OCI-LY3 (cell line): ENCODE measurements around the gene USP3.

Experiments
- H2AFZ ChIP-seq: fragments of 200-600, 300-600 bp; shearing (Covaris generic); 2 replicates; pipeline ENCODE4 v1.6.0; 2014; ENCODE audit warnings: antibody characterized with exemption, low read depth, low read length
- H3K27ac ChIP-seq: fragments of 200-600, 300-600 bp; sonication (generic); 2 replicates; pipeline ENCODE4 v1.5.1; 2014; ENCODE audit warnings: mild to moderate bottlenecking, low read length, moderate library complexity, mixed read lengths
- H3K27me3 ChIP-seq: fragments of 200-600, 300-600 bp; sonication (generic); 2 replicates; pipeline ENCODE4 v1.6.1; 2014; ENCODE audit warnings: low read depth, low read length, mixed read lengths
- H3K36me3 ChIP-seq: fragments of 200-600, 300-600 bp; sonication (generic); replicated peaks from 2 replicates; pipeline ENCODE3; 2014; ENCODE audit warnings: low read depth, low read length, mixed read lengths
- H3K4me1 ChIP-seq: fragments of 300-600, 200-600 bp; sonication (generic); 2 replicates; pipeline ENCODE4 v1.6.1; 2014; ENCODE audit warnings: low read length, mixed read lengths
- H3K4me2 ChIP-seq: fragments of 200-600, 300-600 bp; sonication (generic); 2 replicates; pipeline ENCODE4 v1.6.1; 2014; ENCODE audit warnings: low read length, mixed read lengths
- H3K4me3 ChIP-seq: fragments of 300-600, 200-600 bp; sonication (generic); 2 replicates; pipeline ENCODE4 v1.5.1; 2014; ENCODE audit warnings: antibody characterized with exemption, mild to moderate bottlenecking, low read length, moderate library complexity
- H3K79me2 ChIP-seq: fragments of 300-600, 200-600 bp; shearing (Covaris generic); 2 replicates; pipeline ENCODE4 v1.6.1; 2014; ENCODE audit warnings: mild to moderate bottlenecking, low read length, mixed read lengths
- H3K9ac ChIP-seq: fragments of 300-600, 200-600 bp; shearing (Covaris generic); 2 replicates; pipeline ENCODE4 v1.6.0; 2014; ENCODE audit warnings: mild to moderate bottlenecking, low read length, moderate library complexity
- H3K9me3 ChIP-seq: fragments of 200-600, 300-600 bp; shearing (Covaris generic); 2 replicates; pipeline ENCODE4 v1.6.1; 2014; ENCODE audit warnings: low read length, mixed read lengths; ENCODE audit not compliant: insufficient read depth
- H4K20me1 ChIP-seq: fragments of 200-600, 300-600 bp; sonication (generic); 2 replicates; pipeline ENCODE4 v1.6.1; 2016; ENCODE audit warnings: low read length, mixed read lengths; ENCODE audit not compliant: insufficient read depth
- EZH2phosphoT487 ChIP-seq: fragments of 200-600 bp; shearing (Covaris generic); IDR thresholded peaks from 2 replicates; pipeline ENCODE4 v1.6.1; 2018; ENCODE audit warnings: antibody characterized with exemption, mixed run types, low read depth
- TF ChIP-seq, protein P1 (sequence below): fragments of 200-600, 300-600 bp; sonication (generic); IDR thresholded peaks from 2 replicates; pipeline ENCODE4 v1.5.1; 2014; ENCODE audit warnings: antibody characterized with exemption, low read length, low read depth

USP3 gene

DNA sequence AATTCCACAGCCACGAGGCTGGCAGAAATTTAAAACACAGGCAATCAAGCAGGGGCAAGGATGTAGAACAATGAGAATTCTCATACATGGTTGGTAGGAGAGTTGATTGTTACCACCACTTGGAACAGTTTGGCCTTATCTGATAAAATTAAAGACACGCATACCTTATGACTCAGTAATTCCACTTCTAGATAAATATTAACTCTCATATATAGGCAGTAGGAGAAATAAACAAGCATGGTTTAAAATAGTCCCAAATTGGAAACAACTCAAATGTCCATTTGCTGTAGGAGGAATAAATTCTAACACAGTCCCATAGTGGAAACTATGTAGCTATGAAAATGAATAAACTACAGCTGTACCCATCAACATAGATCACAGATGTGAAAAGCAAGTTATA lies 42.3 kb upstream of the USP3 start:
- no peaks in the 10 kb centered on the region for H3K9me3 ChIP-seq
- H3K4me3 ChIP-seq, result no peak overlapping the region
- H3K4me1 ChIP-seq, result peaks cover 12% of the 10 kb centered on the region
- no peak overlapping the region for H3K4me2 ChIP-seq
- H3K27me3 ChIP-seq, result no peaks in the 10 kb centered on the region; the same call in 1 of the 2 replicates
- no peaks in the 10 kb centered on the region for H3K79me2 ChIP-seq
- H2AFZ ChIP-seq, result no peak overlapping the region
- H3K9ac ChIP-seq, result no peak overlapping the region
- H3K36me3 ChIP-seq, result no peaks in the 10 kb centered on the region
- no peaks in the 10 kb centered on the region for H4K20me1 ChIP-seq
- no peak overlapping the region for H3K27ac ChIP-seq
- TF ChIP-seq, protein P1, sequence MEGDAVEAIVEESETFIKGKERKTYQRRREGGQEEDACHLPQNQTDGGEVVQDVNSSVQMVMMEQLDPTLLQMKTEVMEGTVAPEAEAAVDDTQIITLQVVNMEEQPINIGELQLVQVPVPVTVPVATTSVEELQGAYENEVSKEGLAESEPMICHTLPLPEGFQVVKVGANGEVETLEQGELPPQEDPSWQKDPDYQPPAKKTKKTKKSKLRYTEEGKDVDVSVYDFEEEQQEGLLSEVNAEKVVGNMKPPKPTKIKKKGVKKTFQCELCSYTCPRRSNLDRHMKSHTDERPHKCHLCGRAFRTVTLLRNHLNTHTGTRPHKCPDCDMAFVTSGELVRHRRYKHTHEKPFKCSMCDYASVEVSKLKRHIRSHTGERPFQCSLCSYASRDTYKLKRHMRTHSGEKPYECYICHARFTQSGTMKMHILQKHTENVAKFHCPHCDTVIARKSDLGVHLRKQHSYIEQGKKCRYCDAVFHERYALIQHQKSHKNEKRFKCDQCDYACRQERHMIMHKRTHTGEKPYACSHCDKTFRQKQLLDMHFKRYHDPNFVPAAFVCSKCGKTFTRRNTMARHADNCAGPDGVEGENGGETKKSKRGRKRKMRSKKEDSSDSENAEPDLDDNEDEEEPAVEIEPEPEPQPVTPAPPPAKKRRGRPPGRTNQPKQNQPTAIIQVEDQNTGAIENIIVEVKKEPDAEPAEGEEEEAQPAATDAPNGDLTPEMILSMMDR, result no peak
- TF ChIP-seq EZH2phosphoT487, result no peak

DNA sequence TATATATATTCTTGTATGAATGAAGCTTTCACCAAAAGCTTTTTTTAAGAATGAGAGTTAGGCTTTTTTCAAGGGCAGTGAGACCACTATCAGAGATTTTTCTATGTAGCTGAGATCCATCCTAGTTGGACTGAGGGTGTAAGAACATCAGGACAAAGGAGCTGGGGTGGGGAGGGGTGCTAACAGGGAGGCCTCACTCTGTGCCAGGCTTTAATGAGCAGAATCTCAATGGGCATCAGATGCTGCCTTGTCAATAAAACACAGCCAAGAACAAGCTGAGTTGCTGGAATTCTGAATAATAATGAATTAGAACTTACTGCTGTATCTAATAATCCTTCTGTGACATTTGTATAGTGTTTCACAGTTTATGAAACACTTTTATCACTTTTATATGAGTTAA lies 41.4 kb upstream of the USP3 start:
- no peak overlapping the region for H3K4me2 ChIP-seq
- H3K9me3 ChIP-seq, result no peaks in the 10 kb centered on the region
- H2AFZ ChIP-seq, result no peak overlapping the region
- no peaks in the 10 kb centered on the region for H3K79me2 ChIP-seq
- no peaks in the 10 kb centered on the region for H4K20me1 ChIP-seq
- H3K36me3 ChIP-seq, result no peaks in the 10 kb centered on the region
- H3K4me1 ChIP-seq, result peaks cover 13% of the 10 kb centered on the region
- H3K27me3 ChIP-seq, result no peaks in the 10 kb centered on the region; the same call in 1 of the 2 replicates
- H3K4me3 ChIP-seq, result no peak overlapping the region
- H3K27ac ChIP-seq, result no peak overlapping the region
- H3K9ac ChIP-seq, result no peak overlapping the region
- TF ChIP-seq EZH2phosphoT487, result no peak
- TF ChIP-seq, protein P1, result no peak

DNA sequence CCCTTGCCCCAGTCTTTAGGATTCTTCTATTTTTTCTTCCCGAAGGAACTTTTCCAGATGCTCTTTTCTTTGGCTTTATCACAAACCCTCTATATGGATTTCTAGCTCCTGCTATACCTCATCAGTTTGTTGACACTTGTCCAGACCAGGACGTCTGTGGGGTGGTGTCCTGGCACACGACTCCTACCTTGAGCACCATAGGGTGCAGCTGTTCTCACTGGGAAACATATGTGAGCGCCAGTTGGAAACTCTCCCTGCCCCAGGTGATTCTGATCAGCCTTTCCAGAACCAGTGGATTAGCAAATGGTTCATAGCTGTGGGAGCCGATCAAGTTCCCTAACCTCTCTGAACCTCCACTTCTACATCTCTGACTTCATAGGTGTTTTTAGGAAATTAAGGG lies 40.6 kb upstream of the USP3 start:
- Histone ChIP-seq H4K20me1 (no peaks in the 10 kb centered on the region), H3K36me3 (no peaks in the 10 kb centered on the region), H3K9ac (no peak overlapping the region), H2AFZ (no peak overlapping the region), H3K4me1 (peaks cover 19% of the 10 kb centered on the region), H3K27ac (no peak overlapping the region), H3K79me2 (no peaks in the 10 kb centered on the region), H3K4me2 (no peak overlapping the region), H3K4me3 (no peak overlapping the region), H3K27me3 (no peaks in the 10 kb centered on the region; the same call in 1 of the 2 replicates), H3K9me3 (no peaks in the 10 kb centered on the region)
- TF ChIP-seq, protein P1, result no peak
- no peak for TF ChIP-seq EZH2phosphoT487

DNA sequence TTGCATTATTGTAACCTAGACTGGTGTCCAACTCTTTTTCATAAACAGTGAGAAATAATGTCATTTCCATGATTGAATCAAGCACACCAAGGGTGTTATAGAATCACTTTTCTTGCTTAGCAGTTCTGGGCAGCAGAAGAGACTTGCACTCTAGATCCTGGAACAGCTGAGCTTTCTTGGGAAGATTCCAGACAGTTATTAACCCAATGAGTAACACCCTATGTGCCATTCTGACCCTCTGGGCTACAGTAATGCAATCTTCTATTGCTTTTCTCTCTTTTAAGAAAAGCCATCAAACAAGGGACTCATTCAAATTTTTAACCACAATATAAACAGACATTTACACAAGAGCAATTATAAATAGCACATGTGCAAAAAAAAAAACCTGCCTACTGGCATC lies 39.3 kb upstream of the USP3 start:
- H3K4me2 ChIP-seq, result no peak overlapping the region
- no peak overlapping the region for H3K9ac ChIP-seq
- TF ChIP-seq, protein P1, result no peak
- no peak for TF ChIP-seq EZH2phosphoT487
- no peaks in the 10 kb centered on the region; the same call in 1 of the 2 replicates for H3K27me3 ChIP-seq
- no peak overlapping the region for H3K27ac ChIP-seq
- H2AFZ ChIP-seq, result no peak overlapping the region
- no peaks in the 10 kb centered on the region for H3K36me3 ChIP-seq
- no peaks in the 10 kb centered on the region for H3K79me2 ChIP-seq
- H3K4me1 ChIP-seq, result peaks cover 27% of the 10 kb centered on the region
- H3K4me3 ChIP-seq, result no peak overlapping the region
- H3K9me3 ChIP-seq, result no peaks in the 10 kb centered on the region
- H4K20me1 ChIP-seq, result no peaks in the 10 kb centered on the region
